Stimulated activated CD8-positive, alpha-beta memory T cell treated with anti-CD3 and anti-CD28 coated beads, Interleukin-15, amount 100 ng/mL, for 48 hours (primary cell): Measurements from ENCODE around the gene ADNP.
"Not testable (repeated sequence)": the region's sequence is repeated elsewhere in the genome, so short reads cannot be mapped to it uniquely, and the experiment has no call there.

ENCODE experiments used
- DNase-seq, 2 donors: peaks; one replicate each; pipeline ENCODE4 v3.0.0-alpha.2; 2020; ENCODE audit warnings: low read depth in 2 of 2

The ADNP gene

DNA sequence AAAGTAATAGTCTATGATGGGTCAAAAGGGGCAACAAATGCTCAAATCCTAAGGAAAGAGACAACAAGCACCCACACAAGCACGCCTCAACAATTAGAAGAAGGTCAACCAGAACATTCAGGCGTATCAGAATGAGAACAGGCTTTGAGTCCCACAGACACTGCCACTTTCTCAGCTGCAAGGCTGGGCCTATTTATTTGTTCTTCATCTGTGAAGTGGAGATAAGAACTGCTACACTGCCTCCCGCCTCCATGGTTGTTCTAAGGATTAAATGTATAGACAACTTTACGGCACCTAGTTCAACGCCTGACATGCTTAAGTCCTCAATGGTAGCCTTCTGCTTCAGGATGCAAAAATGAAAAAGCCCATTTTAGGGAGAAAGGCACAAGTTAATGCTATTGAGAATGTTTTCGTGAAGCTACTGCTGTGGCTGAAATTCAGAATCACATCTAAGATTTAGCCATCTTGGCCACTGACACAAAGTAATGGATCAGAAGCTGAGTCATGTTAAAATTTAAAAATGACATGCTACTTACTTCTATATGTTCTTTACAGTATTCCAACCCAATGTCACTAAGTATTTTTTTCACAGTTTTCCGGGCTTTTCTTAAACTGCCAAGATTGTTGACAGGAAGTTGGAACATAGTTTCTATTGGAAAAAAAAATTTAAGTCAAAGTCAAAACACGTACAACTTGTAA is 27.7 kb downstream of the ADNP start:
- DNase-seq: no peak

DNA sequence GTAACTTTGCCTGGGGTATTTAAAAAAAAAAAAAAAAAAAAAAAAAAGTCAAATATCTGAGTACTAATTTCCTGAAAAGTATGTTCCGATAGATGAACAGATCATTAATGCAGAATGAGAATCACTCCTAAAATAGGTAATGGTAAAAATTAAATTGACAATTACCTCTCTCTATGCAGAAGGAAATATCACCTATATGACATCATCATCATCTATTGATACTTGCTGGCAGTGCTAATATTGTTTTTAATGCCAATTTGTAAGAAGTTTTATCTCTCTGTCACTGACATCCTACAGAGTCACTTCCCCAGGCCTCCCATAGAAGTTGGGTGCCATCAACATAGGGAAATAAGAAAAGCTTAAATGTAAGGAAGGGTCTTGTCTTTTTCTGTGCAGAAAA is 29.9 kb downstream of the ADNP start:
- DNase-seq: no peak

DNA sequence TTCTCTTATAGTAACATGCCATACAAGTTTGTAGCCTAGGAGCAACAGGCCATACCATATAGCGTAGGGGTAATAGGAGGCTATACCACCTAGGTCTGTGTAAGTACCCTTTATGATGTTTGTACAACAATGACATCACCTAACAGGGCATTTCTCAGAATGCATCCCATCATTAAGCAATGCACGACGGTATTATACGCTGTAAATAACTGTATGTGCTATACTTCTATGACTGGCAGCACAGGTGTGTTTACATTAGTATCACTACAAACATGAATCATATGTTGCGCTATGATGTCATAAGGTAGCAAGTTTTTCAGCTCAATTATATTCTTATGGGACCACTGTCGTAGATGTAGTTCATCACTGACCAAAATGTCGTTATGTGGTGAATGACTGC is 31.0 kb downstream of the ADNP start:
- DNase-seq: no peak

- DNase-seq: no peak
Observed at GRCh38 chr20:50898475-50898874, 32.8 kb downstream of the ADNP start.

GRCh38 chr20:50895111-50895830 is 36.0 kb downstream of the ADNP start:
- no peak for DNase-seq

DNA sequence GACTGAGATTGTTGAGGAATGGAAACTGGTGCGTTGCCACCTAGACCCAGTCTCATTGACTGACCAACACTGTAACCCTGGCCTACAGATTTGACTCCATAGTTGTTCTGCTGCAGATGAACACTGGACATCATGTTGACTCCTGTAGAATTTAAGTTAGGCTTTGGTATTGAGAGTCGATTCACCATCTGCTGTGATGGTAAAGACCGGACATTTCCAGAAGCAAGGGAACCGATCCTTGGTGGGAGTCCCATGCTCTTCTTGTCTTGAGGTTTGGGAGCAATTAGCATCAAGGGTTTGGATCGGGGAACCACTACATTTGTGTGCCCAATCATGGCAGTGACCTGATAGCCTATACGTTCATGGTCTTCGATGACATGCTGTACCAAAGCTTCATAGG is 37.6 kb downstream of the ADNP start:
- no peak for DNase-seq

- no peak for DNase-seq
Observed at GRCh38 chr20:50892394-50892793, 38.8 kb downstream of the ADNP start.

DNA sequence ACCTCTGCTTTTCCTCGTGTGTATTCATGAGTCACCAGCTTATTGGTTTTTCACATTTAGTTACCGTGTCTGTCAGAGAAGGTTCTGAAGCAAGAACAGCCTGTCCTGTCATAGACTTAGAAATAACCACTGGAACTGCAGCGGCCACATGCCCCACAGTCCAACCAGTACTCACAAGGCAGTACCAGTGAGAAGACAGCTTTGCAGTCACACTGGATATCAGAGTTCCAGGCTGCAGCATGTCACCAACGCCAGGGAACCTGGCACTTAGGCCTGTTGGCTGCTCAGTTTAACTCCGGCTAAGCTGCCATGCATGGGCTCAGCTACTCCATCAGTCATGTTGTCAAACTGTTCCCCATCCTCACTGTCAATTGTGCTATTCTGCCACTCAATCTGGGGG is 40.1 kb downstream of the ADNP start:
- no peak for DNase-seq

DNA sequence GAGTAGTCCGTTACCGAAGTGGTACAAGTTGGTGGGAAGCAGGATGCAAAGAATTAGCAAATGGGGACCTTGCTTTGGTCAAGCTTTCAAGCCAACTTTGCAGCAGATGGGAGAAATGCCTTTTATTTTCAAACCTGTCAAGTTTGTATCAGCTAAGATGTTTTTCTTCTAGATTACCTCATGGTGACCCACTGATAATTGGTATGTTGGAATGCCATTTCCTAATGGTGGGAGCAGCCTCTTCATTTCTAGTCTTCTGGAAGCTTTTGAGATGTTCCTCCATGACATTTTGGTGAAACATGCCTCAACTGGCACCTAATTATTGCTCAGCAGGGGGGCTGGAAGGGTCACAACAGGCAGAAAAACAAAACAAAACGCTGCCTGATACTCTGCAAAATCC is 43.7 kb downstream of the ADNP start:
- DNase-seq: no peak

DNA sequence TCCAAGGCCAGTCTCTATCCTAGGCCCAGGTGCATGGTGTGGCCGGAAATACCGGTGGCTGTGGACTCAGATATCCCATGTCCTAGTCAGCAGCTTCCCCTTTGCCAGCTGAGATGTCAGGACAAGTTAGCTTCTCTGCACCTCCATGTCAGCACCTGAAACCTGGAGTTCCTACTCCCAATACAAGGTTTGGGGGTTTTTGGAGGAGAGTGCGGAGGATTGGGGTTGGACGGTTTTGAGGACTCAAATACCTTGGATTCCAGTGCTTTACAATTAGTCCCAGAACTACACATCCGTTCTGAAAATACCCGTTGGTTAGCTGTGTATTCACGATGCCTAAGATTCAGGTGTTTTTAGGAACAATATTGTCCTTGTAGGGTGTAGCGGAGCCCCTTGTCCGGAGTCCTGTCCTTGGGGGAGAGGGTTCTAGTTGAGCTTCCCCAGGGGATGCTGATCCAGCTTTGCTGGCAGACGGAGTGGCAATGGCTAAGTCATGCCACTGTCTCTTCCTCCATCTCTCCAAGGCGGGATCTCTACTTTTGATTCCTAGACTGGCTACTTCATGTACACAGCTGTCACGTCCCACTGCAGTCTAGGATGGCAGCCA is 45.0 kb downstream of the ADNP start:
- no peak for DNase-seq

DNA sequence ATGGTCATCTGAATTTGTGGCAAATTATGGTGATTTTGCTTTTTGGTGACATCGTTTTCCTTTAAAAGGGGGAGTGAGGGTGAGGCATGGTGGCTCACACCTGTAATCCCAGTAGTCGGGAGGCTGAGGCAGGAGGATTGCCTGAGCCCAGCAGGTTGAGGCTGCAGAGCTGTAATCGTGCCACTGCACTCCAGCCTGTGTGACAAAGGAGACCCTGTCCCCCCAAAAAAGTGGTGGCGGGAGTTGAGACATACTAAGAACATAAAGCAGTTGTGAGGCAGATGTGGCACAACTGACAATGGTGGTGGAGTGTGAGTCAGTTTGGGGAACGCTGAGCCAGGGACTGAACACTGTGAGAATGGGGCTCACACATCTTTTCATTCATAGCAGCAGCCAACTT is 45.5 kb downstream of the ADNP start:
- no peak for DNase-seq

GRCh38 chr20:50885068-50885467 is 46.2 kb downstream of the ADNP start:
- no peak for DNase-seq

DNA sequence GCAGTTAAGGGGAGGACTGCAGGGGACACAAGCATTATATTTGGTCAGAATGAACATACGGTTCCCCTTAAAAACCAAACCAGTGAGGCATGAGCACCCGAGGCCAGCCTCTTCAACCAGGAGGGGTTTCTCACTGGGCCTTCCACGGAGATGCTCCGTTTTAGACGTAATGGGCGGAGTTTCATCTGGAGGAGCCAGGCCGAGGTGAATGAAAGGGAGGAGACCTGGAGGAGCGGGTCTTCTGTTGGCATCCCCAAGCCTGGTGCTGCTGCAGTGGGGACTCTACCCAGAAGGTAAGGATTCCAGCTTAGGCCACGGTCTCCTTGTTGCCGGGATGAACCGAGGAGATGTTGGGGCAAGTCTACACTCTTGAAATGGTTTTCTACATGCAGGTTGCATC is 47.4 kb downstream of the ADNP start:
- DNase-seq: no peak

- not testable (repeated sequence) for DNase-seq
Observed at GRCh38 chr20:50881759-50882424, 49.3 kb downstream of the ADNP start.

DNA sequence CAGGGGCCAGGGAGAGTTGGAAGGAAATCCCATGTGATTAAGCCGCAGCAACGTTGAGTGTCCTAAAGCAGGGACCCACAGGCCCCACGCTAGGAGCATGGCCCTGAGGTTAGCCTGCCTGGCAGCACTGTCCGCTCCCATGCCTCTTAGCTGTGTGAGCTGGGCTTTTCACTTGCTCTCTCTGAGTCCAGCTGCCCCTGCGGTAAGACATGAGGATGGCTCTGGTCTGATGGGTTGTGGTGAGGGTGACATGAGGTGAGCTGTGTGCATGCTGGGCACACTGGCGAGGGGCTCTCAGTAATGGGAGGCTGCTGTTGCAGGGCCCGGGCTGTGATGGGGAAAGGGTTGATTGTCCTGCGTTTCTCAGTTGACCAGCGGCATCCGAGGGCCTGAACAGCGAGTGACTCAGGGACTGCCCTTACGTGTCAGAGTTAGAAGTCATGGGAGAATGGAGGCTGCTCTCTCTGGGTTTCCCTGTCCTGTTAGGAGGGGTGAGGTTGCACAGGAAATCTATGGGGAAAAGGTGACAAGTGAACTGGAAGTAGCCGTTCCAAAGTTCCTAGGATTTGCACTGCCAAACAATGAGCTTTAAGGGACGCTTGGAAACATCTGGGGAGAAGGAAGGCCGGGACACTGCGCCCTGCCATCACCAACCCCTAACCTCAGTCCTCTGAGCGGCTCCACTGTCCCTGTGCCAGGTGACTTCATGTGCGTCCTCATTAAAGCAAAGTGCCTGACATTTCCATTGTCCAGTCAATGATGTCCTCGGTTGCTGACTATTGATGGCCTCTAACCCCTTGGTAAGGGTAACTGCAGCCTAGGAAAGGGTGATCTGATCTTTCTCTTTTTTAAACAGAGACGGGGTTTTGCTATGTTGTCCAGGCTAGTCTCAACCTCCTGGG is 51.3 kb downstream of the ADNP start:
- DNase-seq: no peak

GRCh38 chr20:50877232-50877743 is 53.9 kb downstream of the ADNP start:
- DNase-seq: no peak

GRCh38 chr20:50876816-50877215 is 54.4 kb downstream of the ADNP start:
- no peak for DNase-seq

DNA sequence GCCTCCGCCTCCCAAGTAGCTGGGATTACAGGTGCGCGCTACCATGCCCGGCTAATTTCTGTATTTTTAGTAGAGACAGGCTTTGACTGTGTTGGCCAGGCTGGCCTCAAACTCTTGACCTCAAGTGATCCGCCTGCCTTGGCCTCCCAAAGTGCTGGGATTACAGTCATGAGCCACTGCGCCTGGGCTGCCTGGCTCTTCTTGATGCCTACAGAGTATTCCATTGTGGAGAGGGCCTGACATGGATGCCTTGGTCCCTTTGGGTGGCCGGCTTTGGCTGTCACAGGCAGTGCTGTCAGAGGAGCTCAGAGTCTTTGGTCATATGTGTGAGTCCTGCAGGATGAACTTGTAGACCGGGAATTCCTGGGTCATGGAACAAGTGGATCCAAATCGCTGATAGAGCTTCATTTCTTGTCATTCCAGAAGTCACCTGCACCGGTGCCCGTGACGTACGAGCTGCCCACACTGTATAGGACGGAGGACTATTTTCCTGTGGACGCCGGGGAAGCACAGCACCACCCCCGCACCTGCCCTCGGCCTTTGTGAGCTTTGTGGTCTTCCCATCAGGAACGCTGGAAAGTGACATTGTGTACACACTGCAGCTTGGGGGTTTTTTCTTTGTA is 55.1 kb downstream of the ADNP start:
- DNase-seq: no peak

DNA sequence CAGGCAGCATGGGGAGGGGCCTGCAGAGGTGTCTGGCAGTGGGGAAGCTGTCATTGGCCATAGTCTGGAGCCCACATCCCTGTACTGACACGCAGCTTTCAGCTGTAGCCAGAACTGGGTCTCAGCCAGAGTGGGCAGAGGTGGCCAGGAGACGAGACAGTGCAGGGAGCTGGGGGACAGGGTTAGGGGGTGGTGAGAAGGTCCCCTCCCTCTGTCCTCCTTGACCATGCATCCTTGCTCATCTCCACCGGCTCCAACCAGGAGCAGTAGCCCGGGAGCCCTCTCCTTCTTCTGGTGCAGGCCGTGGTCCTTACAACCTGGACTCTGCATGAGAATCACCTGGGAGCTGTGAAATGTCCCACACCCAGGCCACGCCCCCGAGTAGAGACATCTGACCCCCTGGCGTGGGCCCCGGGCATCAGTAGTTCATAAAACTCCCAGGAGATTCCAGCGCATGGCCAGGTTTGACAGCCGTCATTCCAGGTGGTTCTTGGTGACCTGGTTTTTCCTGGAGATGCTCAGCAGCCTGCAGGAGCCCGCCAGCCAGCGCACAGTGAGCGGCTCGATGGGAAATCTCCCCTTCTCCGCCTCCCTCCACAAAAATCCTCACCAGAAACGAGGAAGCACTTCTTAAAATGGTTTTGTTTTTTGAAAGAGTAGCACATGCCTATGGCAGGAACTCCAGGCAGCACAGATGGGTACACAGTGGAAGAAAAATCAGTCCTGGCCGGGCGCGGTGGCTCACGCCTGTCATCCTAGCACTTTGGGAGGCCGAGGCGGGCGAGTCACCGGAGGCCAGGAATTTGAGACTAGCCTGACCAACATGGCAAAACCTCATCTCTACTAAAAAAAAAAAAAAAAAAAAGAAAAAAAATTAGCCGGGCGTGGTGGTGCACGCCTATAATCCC is 56.2 kb downstream of the ADNP start:
- DNase-seq: no peak
